Measurements from ENCODE around the gene CIB2.

The CIB2 gene

DNA sequence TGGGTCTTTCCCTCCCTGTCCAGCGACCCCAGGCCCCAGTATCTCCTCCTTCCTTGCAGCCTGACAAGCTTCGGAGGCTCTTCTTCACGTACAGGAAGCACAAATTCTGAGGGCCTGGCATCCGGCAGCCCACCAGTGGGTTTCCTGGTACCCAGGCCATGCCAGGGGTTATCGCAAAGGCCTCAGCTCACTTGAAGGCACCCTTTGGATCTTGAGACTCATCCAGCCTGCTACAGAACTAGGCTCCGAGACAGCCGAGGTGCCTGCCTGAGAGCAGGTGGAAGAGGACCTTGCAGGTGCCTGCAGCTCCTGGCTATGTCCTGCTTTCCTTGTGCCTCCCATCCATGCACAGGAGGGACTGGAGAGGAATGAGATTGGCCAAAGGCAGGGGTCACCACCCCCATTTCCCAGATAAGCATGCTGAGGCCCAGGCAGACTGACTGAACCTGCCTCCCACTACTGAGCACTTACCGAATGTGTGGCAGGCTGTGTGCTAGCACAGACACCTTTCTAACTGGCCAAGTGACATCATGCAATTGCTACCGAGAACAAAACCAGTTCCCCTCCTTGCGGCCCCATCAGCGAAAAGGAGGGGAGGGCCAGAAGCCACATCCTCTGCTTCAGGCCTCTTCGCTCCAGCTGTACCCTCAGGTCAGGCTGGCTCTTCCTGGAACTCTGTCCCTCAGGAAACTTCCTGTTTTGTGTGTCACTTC is 27.7 kb downstream of the CIB2 start:
- Histone ChIP-seq H3K9me3 (ENCODE audit: control insufficient read depth, insufficient read depth, low read length) (no peaks in the 10 kb centered on the region), H4K20me1 (ENCODE audit: control insufficient read depth, insufficient read depth, low read depth, low read length) (no peaks in the 10 kb centered on the region), H3K27me3 (ENCODE audit: control insufficient read depth, low read length) (no peaks in the 10 kb centered on the region), H3K4me1 (ENCODE audit: control insufficient read depth, low read length) (no peaks in the 10 kb centered on the region), H3K27ac (ENCODE audit: low read depth, low read length) (no peak overlapping the region), H3K4me3 (ENCODE audit: low read length) (no peak overlapping the region), H3F3A (ENCODE audit: control insufficient read depth, insufficient read depth) (no peaks in the 10 kb centered on the region), H3K9me2 (replicated peaks; ENCODE audit: control insufficient read depth, low read length) (no peaks in the 10 kb centered on the region), H3K4me2 (ENCODE audit: low read length) (no peak overlapping the region), H3K36me3 (ENCODE audit: control insufficient read depth, low read length) (no peaks in the 10 kb centered on the region), H3K79me2 (ENCODE audit: control insufficient read depth, low read length) (no peaks in the 10 kb centered on the region)
- TF ChIP-seq, protein P1, sequence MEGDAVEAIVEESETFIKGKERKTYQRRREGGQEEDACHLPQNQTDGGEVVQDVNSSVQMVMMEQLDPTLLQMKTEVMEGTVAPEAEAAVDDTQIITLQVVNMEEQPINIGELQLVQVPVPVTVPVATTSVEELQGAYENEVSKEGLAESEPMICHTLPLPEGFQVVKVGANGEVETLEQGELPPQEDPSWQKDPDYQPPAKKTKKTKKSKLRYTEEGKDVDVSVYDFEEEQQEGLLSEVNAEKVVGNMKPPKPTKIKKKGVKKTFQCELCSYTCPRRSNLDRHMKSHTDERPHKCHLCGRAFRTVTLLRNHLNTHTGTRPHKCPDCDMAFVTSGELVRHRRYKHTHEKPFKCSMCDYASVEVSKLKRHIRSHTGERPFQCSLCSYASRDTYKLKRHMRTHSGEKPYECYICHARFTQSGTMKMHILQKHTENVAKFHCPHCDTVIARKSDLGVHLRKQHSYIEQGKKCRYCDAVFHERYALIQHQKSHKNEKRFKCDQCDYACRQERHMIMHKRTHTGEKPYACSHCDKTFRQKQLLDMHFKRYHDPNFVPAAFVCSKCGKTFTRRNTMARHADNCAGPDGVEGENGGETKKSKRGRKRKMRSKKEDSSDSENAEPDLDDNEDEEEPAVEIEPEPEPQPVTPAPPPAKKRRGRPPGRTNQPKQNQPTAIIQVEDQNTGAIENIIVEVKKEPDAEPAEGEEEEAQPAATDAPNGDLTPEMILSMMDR (IDR thresholded peaks at IDR 0.05; ENCODE audit: low read depth, low read length, poor library complexity, severe bottlenecking): no peak
- TF ChIP-seq EZH2phosphoT487 (IDR thresholded peaks at IDR 0.05; ENCODE audit: borderline replicate concordance, low read length): no peak

DNA sequence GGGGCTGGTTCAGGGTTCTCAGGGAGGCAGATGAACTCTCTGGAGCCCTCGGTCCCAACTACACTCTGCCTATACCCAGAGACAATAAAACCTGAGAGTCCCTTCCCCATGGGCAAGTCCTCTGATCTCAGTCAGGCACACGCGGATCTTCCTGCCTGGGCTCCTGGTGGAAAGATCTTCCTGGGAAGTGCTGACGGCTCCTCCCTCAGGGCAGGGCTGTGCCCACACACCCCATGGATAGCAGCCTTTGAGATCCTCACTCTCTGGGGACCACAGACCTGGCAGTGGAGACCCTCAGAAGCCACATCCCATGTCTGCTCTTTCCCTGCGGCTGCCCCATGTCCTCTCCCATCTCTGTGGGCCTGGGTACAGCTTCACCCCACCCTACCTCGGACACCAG is 28.5 kb downstream of the CIB2 start:
- no peaks in the 10 kb centered on the region for H3K79me2 ChIP-seq (ENCODE audit: control insufficient read depth, low read length)
- H4K20me1 ChIP-seq (ENCODE audit: control insufficient read depth, insufficient read depth, low read depth, low read length): no peaks in the 10 kb centered on the region
- H3K4me3 ChIP-seq (ENCODE audit: low read length): no peak overlapping the region
- H3K36me3 ChIP-seq (ENCODE audit: control insufficient read depth, low read length): no peaks in the 10 kb centered on the region
- no peak overlapping the region for H3K4me2 ChIP-seq (ENCODE audit: low read length)
- no peaks in the 10 kb centered on the region for H3K27me3 ChIP-seq (ENCODE audit: control insufficient read depth, low read length)
- H3K9me2 ChIP-seq (replicated peaks; ENCODE audit: control insufficient read depth, low read length): no peaks in the 10 kb centered on the region
- no peaks in the 10 kb centered on the region for H3F3A ChIP-seq (ENCODE audit: control insufficient read depth, insufficient read depth)
- H3K9me3 ChIP-seq (ENCODE audit: control insufficient read depth, insufficient read depth, low read length): no peaks in the 10 kb centered on the region
- TF ChIP-seq, protein P1 (IDR thresholded peaks at IDR 0.05; ENCODE audit: low read depth, low read length, poor library complexity, severe bottlenecking): no peak
- no peaks in the 10 kb centered on the region for H3K4me1 ChIP-seq (ENCODE audit: control insufficient read depth, low read length)
- H3K27ac ChIP-seq (ENCODE audit: low read depth, low read length): no peak overlapping the region

DNA sequence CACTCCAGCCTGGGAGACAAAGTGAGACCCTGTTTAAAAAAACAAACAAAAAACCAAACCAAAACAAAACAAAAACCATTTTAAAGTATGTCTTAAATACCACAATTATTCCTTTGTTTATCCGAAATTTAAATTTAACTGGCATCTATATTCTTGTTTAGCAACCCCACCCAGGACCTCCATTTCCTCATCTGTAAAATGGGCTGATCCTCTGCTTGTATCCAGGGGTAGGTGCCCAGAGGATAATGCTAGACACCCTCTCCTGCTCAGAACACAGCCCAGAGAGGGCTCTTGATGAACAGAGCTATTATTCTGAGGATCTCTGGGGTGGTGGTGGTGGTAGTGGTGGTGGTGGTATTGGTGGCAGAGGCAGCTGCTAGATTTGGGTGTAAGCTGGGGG is 29.0 kb downstream of the CIB2 start:
- Histone ChIP-seq H3K27ac (ENCODE audit: low read depth, low read length) (no peak overlapping the region), H3K9me2 (replicated peaks; ENCODE audit: control insufficient read depth, low read length) (no peaks in the 10 kb centered on the region), H3K79me2 (ENCODE audit: control insufficient read depth, low read length) (no peaks in the 10 kb centered on the region), H3K27me3 (ENCODE audit: control insufficient read depth, low read length) (no peaks in the 10 kb centered on the region), H3K36me3 (ENCODE audit: control insufficient read depth, low read length) (no peaks in the 10 kb centered on the region), H3K4me3 (ENCODE audit: low read length) (no peak overlapping the region), H4K20me1 (ENCODE audit: control insufficient read depth, insufficient read depth, low read depth, low read length) (no peaks in the 10 kb centered on the region), H3K4me2 (ENCODE audit: low read length) (no peak overlapping the region), H3K4me1 (ENCODE audit: control insufficient read depth, low read length) (no peaks in the 10 kb centered on the region), H3F3A (ENCODE audit: control insufficient read depth, insufficient read depth) (no peaks in the 10 kb centered on the region), H3K9me3 (ENCODE audit: control insufficient read depth, insufficient read depth, low read length) (no peaks in the 10 kb centered on the region)
- no peak for TF ChIP-seq EZH2phosphoT487 (IDR thresholded peaks at IDR 0.05; ENCODE audit: borderline replicate concordance, low read length)
- TF ChIP-seq, protein P1 (IDR thresholded peaks at IDR 0.05; ENCODE audit: low read depth, low read length, poor library complexity, severe bottlenecking): no peak

Measured in DOHH2 (cell line).